ENCODE data around the gene CCDC187. TPM values are rescaled to one million over a fixed set of nuclear protein-coding genes. Genes with fewer than 3 reads are reported as not detected.

CCDC187 gene
- total RNA-seq, 1 donor from 2014 or later = not detected

DNA sequence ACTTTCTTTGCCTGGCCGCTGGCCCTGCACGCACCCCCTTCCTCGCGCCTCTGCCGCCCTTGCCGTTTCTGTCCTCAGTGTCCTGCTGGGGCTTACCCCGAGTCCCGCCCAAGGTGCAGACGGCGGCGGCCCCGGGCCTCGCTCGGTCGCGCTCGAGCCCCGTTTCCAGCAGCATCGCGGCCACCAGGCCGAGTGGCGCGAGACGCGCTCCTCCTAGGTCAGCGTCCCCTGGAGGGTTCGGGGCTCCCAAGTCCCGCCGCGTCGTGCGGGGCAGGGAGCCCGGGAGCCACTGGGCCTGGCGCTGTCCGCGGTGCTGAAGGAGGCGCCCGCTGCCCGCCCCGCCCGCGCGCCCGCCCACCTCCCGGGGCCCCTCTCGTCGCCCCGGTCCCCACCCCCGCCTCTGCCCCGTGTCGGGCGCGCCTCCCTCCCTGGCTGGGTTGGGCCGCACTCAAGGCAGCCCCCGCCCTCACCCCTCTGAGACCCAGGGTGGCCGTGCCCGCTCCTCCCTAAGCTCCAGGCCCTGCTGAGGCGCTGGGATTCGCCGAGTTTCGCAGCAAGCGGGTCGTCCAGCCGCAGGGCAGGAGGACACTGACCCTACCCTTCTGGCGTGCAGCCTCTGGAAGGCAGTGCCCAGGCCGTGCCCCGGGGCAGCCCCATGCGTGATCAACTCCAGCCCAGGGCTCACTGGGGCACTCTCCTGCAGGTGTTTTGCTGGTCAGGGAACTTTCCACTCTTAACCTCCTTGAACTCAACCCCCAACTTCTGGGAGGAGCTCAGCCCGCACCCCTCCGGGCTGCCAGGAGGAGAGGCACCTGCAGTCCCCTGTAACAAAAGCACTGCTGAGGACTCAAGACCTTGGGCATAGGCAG, 98.8 kb downstream of the CCDC187 start, which contains the start of gene LHX3:
TSS of gene LHX3 (minus strand) at position 291 of the 869 bp plus-strand sequence. CDS start at position 175, 116 bp downstream.
- H3K27me3 Mint-ChIP-seq (ENCODE audit: low read depth) = peaks cover 24% of the 10 kb centered on the region
- no peaks in the 10 kb centered on the region for H3K4me1 Mint-ChIP-seq (ENCODE audit: low read depth)
- TF ChIP-seq, protein P1, sequence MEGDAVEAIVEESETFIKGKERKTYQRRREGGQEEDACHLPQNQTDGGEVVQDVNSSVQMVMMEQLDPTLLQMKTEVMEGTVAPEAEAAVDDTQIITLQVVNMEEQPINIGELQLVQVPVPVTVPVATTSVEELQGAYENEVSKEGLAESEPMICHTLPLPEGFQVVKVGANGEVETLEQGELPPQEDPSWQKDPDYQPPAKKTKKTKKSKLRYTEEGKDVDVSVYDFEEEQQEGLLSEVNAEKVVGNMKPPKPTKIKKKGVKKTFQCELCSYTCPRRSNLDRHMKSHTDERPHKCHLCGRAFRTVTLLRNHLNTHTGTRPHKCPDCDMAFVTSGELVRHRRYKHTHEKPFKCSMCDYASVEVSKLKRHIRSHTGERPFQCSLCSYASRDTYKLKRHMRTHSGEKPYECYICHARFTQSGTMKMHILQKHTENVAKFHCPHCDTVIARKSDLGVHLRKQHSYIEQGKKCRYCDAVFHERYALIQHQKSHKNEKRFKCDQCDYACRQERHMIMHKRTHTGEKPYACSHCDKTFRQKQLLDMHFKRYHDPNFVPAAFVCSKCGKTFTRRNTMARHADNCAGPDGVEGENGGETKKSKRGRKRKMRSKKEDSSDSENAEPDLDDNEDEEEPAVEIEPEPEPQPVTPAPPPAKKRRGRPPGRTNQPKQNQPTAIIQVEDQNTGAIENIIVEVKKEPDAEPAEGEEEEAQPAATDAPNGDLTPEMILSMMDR (IDR thresholded peaks at IDR 0.05) = no peak
- H3K36me3 Mint-ChIP-seq (ENCODE audit: low read depth) = peaks cover 5% of the 10 kb centered on the region
- no peak within 1 kb of the TSS for H3K4me3 Mint-ChIP-seq (ENCODE audit: unreplicated experiment)
- no peaks in the 10 kb centered on the region for H3K9me3 Mint-ChIP-seq (ENCODE audit: low read depth)
- no peak within 1 kb of the TSS for H3K27ac Mint-ChIP-seq (ENCODE audit: unreplicated experiment)
- DNase-seq (ENCODE audit: low spot score) = no peak

DNA sequence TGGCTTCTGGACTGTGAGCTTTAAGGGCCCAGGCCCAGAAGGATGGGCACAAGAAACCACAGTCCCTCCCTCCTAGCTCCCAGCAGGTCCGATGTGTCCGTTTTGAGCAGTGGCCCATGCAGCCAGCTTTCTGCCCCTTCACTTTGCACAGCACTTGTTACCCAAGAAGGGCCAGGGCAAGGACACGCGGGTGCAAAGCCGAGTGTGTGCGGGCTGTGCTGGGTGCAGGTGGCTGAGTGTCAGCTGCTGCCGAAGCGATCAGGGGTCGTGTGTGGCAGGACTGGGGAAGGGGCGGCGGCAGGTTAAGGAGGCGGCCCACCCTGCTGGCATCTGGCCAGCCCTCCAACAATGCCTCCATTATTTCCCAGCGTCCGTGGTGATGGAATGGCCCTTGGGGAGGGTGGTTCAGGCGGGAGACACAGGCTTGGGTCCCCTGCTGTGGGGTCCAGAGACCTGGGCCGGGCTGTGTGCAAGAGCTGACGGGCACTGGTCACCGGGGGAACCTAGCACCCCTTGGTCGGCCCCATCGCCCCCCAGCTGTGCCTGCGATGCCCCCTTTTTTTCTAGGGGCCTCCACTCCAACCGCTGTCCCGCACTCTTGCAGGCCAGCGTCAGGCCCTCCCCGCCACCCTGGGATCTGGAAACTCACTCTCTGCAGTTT, 99.6 kb downstream of the CCDC187 start:
- TF ChIP-seq, protein P1 (IDR thresholded peaks at IDR 0.05) = no peak
- no peak overlapping the region for H3K27ac Mint-ChIP-seq (ENCODE audit: unreplicated experiment)
- no peaks in the 10 kb centered on the region for H3K9me3 Mint-ChIP-seq (ENCODE audit: low read depth)
- H3K4me1 Mint-ChIP-seq (ENCODE audit: low read depth) = no peaks in the 10 kb centered on the region
- no peak for DNase-seq (ENCODE audit: low spot score)
- H3K4me3 Mint-ChIP-seq (ENCODE audit: unreplicated experiment) = no peak overlapping the region
- peaks cover 24% of the 10 kb centered on the region for H3K27me3 Mint-ChIP-seq (ENCODE audit: low read depth)
- peaks cover 5% of the 10 kb centered on the region for H3K36me3 Mint-ChIP-seq (ENCODE audit: low read depth)

DNA sequence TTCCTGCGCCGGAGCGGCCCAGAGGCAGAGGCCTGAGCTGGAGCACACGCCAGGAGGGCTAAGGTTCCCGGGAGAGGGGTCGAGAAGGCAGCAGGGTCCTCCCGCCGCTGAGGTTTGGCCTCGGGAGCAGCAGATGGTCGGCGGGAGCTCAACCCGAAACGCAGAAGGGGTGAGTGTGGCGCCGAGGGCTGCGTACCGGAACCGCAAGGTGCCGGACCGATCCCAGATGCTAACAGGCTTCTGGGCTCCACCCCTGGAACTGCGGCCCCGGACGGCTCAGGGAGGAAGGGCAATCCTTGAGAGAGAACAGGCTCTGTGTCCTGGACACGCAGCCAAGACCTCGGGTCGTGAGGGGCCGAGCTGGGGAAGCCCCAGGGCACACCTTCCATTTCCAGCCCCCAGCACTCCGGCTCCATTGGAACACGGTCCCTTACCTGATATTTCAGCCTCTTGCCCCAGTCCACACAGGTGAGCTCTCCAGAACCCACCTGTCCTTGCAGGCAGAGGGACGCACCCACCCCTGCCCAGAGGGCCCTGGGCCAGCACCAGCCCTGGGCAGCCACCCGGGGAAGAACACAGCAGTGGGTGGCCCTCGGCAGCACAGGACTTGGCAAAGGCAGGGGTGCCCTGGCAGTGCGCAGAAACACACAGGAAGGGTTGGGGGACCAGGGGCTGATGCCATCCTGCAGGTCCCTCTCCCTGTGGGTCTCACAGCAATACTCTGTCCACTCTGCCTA, 100.3 kb downstream of the CCDC187 start:
- peaks cover 24% of the 10 kb centered on the region for H3K27me3 Mint-ChIP-seq (ENCODE audit: low read depth)
- H3K4me1 Mint-ChIP-seq (ENCODE audit: low read depth) = no peaks in the 10 kb centered on the region
- TF ChIP-seq, protein P1 (IDR thresholded peaks at IDR 0.05) = no peak

DNA sequence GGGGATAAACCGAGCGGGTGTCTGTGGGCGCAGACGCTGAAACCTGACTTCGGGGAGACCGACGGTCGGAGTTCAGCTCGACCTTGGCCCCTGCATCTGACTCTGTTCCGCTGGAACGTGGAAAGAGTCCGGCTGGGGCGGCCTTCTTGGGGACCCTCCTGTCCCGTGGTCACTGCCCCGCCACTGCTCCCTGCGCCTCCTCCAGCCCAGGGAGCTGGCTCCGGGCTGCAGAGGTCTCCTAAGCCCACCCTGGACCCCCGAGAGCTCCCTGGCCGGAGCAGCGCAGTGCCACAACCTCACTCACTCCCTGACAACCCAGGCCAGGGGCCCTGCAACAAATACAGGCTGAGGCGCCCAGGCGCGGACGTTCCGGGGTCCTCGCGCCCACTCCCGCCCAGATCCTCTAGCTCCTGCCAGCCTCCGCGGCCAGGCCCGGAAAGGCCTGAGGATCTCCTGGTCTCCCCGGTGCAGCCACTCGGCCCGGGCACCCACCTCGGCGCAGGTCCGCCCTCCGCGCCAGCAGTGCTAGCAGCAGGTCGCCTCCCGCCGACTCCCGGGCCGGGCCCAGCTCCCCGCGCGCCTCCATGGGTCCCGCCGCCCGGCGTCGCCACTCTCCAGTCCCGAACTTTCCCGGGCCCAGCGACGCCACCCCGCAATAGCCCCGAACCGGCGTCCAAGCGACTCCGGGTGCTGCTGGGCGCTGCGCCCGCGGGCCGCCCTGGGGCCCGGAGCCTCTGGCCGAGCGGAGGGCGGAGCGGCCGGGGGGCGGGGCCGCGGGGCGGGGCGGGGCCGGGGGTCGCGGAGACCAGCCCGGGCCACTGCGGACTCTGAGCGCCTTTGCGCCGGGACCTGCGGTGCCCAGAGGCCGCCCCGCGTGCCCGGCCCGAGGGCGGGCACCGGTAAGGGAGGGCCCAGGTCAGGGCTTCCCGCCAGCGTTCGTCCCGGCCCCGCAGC, 101.2 kb downstream of the CCDC187 start:
- Mint-ChIP-seq H3K4me3 (ENCODE audit: unreplicated experiment) (no peak overlapping the region), H3K27ac (ENCODE audit: unreplicated experiment) (no peak overlapping the region), H3K36me3 (ENCODE audit: low read depth) (peaks cover 3% of the 10 kb centered on the region), H3K9me3 (ENCODE audit: low read depth) (no peaks in the 10 kb centered on the region), H3K27me3 (ENCODE audit: low read depth) (peaks cover 29% of the 10 kb centered on the region), H3K4me1 (ENCODE audit: low read depth) (no peaks in the 10 kb centered on the region)
- no peak for DNase-seq (ENCODE audit: low spot score)
- TF ChIP-seq, protein P1 (IDR thresholded peaks at IDR 0.05) = no peak

More for the DNA sequence above, 100.3 kb downstream of the CCDC187 start:
- no peak overlapping the region for H3K27ac Mint-ChIP-seq (ENCODE audit: unreplicated experiment)
- no peaks in the 10 kb centered on the region for H3K9me3 Mint-ChIP-seq (ENCODE audit: low read depth)
- H3K36me3 Mint-ChIP-seq (ENCODE audit: low read depth) = peaks cover 3% of the 10 kb centered on the region
- H3K4me3 Mint-ChIP-seq (ENCODE audit: unreplicated experiment) = no peak overlapping the region
- DNase-seq (ENCODE audit: low spot score) = no peak
